Dermis blood vessel endothelial cell (primary cell): ENCODE measurements around the gene TMEM202. TPM values are rescaled to one million over a fixed set of nuclear protein-coding genes. Genes with fewer than 3 reads are reported as not detected.
A peak's percentile ranks its signal among the peaks of the same experiment; 100 is the strongest.
"Not testable (repeated sequence)": the region's sequence is repeated elsewhere in the genome, so short reads cannot be mapped to it uniquely, and the experiment has no call there.

Experiments
- DNase-seq: peaks from one replicate; pipeline ENCODE4 v3.0.0; 2010
- total RNA-seq: library from RNA; depleted of rRNA; stranded (reverse); fragments of >200 nt; gene quantifications from 2 replicates; pipeline ENCODE4 v1.2.3, GENCODE V29; 2014

Gene TMEM202, protein sequence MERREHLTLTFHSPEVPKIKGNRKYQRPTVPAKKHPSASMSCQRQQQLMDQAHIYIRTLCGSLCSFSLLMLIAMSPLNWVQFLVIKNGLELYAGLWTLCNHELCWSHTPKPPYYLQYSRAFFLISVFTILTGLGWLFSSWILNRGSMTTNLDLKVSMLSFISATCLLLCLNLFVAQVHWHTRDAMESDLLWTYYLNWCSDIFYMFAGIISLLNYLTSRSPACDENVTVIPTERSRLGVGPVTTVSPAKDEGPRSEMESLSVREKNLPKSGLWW
- total RNA-seq, result not detected in 2 replicates

- DNase-seq, result no peak
Measured at GRCh38 chr15:72397796-72398588, at the start of gene TMEM202. Gene TMEM202, plus strand, starts transcription at chr15:72398305. Its CDS starts 22 bp downstream, at chr15:72398327.

GRCh38 chr15:72353266-72353665, 44.8 kb upstream of the TMEM202 start:
- DNase-seq, result no peak

- no peak for DNase-seq
Measured at GRCh38 chr15:72354496-72354895, 43.6 kb upstream of the TMEM202 start.

- no peak for DNase-seq
Measured at GRCh38 chr15:72358121-72358520, 40.0 kb upstream of the TMEM202 start.

GRCh38 chr15:72358650-72359171, 39.4 kb upstream of the TMEM202 start:
- peak; percentile 79 for DNase-seq

GRCh38 chr15:72361176-72361575, 36.9 kb upstream of the TMEM202 start:
- no peak for DNase-seq

GRCh38 chr15:72365844-72366243, 32.3 kb upstream of the TMEM202 start:
- DNase-seq, result no peak

DNA sequence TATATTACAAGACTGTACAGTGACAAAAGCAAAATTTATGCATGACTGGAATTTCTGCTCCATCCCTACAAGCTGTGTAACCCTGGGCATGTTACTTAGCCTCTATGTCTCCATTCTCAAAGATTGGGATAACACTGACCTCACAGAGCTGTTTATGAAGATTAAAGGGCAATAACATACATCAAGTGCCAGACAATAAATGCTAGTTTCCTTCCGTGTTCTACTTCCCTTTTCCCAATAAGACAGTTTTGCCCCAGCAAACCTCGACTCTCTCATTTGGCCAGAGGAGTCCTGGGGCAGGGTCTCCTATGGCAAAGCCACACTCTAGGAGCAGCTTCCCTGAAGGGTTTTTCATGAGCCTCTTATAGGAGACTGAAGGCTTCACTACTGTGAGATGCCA, 29.8 kb upstream of the TMEM202 start:
- DNase-seq, result no peak

- peak; percentile 59 for DNase-seq
Measured at GRCh38 chr15:72368899-72369298, 29.2 kb upstream of the TMEM202 start.

DNA sequence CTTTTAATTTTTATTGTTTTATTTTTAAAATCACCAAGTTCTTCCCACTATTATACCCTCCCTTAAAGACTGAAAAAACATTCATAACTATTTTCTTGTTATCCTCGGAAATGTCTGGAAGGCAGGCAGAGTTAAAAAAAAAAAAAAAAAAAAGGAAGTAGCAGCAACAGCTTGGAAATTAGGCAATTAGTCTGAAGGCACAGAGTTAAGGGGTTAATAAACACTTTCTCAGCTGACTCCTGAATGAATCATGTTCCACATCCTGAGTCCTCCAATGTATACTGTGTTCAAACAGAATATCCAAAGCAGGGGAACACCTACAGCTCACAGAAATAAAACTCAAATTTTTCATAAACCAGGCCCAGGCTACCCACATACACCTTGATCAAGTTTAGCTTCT, 28.1 kb upstream of the TMEM202 start:
- peak; percentile 54 for DNase-seq

DNA sequence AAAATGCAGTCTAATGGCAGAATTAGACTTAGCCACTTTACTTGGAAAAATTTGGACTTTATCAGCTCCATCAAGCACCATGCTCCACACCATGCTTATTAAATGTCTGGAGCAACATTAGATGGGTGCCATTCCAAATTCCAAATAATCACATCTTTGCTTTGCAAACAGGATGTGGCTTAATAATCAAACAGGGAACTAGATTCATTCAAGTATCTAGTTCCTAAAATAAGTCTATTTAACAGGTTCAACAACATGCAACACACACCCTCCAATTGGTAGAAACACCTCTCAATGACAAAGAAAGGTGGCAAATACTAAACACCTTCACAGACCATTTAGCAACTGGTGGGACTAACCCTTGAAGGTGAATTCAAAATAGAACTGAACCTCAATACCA, 25.7 kb upstream of the TMEM202 start:
- DNase-seq, result no peak

DNA sequence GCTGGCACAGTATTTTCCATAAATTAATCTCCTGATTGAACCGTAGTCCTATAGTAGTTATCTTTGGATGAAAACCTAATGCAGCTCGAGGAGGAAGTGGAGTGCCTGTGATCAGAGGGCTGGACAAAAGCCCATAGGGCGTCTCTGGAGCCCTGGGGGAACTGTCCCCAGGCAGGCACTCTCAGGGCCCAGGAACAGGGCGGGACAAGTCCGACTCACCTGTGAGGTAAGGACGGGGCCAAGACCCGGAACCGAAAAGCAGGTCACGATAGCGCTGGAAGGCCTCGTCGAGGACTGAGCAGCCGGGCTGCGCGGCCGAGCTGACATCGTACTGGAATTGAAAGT, 22.6 kb upstream of the TMEM202 start:
- no peak for DNase-seq

DNA sequence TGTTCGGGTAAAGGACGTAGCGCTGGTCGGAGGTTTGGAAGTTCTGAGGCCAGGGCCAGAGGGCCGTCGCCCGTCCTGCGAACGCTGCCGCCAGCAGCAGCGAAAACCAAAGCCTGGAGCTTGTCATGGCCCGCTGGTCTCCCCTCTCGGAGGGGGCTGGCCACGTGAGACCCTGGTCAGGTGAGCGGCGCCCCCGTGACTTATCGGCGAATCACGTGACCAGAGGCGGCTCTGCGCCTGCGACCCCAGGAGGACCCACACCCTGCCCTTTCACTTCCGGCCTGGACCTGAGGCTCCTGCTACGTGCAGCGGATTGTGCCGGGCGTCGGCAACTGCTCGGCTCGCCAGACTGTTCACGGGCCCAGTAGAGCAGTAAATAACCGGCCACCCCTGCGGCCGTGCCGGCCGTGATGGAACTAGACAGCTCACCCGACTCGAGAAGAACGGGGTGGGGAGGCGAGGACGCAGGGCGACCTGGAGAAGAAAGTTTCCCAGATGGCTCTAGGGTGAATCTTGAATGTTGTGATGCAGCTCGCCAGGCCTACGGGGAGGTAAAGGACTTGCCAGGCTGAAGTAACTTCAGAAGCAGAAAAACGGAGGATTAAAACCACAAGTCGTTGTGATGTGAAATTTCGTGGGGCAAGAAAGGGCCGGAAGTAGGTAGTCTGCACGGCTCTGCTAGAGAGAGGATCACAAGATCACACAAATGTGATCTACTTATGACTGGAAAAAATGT, 22.1 kb upstream of the TMEM202 start, which contains the start of gene HEXA:
TSS of gene HEXA (minus strand) at position 169 of the 736 bp plus-strand sequence. CDS start at position 127, 42 bp downstream.
- DNase-seq, result peak; percentile 96

GRCh38 chr15:72377331-72377730, 20.8 kb upstream of the TMEM202 start:
- no peak for DNase-seq

GRCh38 chr15:72379106-72379505, 19.0 kb upstream of the TMEM202 start:
- DNase-seq, result not testable (repeated sequence)

- DNase-seq, result peak; percentile 81
Measured at GRCh38 chr15:72379856-72380430, 18.2 kb upstream of the TMEM202 start.

DNA sequence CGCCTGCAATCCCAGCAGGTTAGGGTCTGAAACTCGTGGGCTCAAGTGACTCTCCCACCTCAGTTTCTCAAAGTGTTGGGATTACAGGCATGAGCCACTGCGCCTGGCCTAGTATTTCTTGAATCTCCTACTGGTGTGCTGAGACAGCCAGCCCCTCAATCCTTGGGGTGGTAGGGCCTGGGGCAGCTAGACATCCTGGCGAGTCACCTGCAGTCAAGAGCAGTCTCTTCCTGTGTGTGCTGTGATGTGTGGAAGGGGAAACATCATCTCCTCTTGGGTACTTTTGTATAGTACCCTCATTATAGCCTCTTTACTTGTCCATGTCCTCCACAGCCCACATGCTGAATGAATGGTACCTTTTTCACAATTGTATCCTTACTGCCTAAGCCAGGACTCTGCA, 17.4 kb upstream of the TMEM202 start:
- no peak for DNase-seq

DNA sequence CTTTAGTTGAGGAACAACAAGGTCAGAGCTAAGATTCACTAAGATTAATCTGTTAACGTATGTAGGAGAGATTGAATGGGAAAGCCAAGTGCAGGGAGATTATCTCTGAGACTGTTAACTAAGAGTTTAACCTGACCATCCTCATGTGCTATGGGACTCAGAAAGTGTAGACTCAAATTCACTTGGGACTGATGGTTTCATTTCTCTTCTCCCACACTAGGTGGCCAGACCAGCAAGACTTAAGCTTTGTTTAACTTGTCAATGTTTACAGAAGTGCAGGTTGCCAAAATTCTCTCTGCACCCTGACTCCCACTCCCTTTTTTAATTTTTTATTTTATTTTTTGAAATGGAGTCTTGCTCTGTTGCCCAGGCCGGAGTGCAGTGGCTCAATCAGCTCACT, 16.0 kb upstream of the TMEM202 start:
- no peak for DNase-seq

- DNase-seq, result no peak
Measured at GRCh38 chr15:72387741-72388140, 10.4 kb upstream of the TMEM202 start.

DNA sequence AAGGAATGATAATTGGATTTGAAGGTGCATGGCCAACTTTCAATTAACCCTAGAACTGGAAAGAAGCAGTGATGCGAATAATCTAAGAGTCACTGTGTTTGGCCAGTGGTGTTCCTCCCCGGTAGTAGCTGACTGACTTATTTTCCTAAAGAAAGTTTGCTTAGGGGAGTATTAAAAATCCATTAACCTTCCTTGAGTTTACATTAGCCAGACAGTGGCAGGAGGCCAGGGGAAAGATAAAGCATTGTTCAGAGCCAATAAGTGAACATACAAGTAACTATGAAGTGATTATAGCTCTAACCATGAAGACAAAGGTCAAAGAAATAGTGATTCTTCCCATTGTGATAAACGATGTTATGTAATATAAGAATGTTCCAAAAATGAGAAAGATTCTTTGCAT, 8.9 kb upstream of the TMEM202 start:
- no peak for DNase-seq

DNA sequence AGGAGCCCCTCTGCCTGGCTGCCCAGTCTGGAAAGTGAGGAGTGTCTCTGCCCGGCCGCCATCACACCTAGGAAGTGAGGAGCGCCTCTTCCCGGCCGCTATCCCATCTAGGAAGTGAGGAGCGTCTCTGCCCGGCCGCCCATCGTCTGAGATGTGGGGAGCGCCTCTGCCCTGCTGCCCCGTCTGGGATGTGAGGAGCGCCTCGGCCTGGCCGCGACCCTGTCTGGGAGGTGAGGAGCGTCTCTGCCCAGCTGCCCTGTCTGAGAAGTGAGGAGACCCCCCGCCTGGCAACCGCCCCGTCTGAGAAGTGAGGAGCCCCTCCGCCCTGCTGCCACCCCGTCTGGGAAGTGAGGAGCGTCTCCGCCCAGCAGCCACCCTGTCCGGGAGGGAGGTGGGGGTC, 1.8 kb upstream of the TMEM202 start:
- not testable (repeated sequence) for DNase-seq

GRCh38 chr15:72398648-72399047, 543 bp downstream of the TMEM202 start:
- DNase-seq, result no peak

- no peak for DNase-seq
Measured at GRCh38 chr15:72402726-72403125, 4.6 kb downstream of the TMEM202 start.
